ENCODE measurements around the gene ACSL6. TPM values are rescaled to one million over a fixed set of nuclear protein-coding genes. Genes with fewer than 3 reads are reported as not detected.

The ACSL6 gene
- polyA plus RNA-seq, 1 experiment = not detected

GRCh38 chr5:131973089-131973712 is 38.3 kb downstream of the ACSL6 start:
- ChIA-PET CTCF (no interaction called here), POLR2A (no interaction called here)
- no peaks in the 10 kb centered on the region; the same call in 1 of the 2 replicates for H3K27me3 ChIP-seq (ENCODE audit: control insufficient read depth, insufficient read depth, low read length)
- H3K4me3 ChIP-seq (ENCODE audit: low read depth, low read length) = no peak overlapping the region
- H3K36me3 ChIP-seq (ENCODE audit: control insufficient read depth, insufficient read depth, low read length) = no peaks in the 10 kb centered on the region
- no peak for DNase-seq (ENCODE audit: low read depth)
- TF ChIP-seq CTCF (IDR thresholded peaks at IDR 0.05; ENCODE audit: insufficient read depth, low read depth, low read length) = no peak

- TF ChIP-seq CTCF (IDR thresholded peaks at IDR 0.05; ENCODE audit: insufficient read depth, low read depth, low read length) = no peak
- DNase-seq (ENCODE audit: low read depth) = no peak
- no peaks in the 10 kb centered on the region for H3K36me3 ChIP-seq (ENCODE audit: control insufficient read depth, insufficient read depth, low read length)
- ChIA-PET POLR2A (no interaction called here), CTCF (no interaction called here)
- H3K4me3 ChIP-seq (ENCODE audit: low read depth, low read length) = no peak overlapping the region
- peaks cover 1% of the 10 kb centered on the region for H3K27me3 ChIP-seq (ENCODE audit: control insufficient read depth, insufficient read depth, low read length)
These were observed 43.0 kb downstream of the ACSL6 start for GRCh38 chr5:131968396-131968954.

GRCh38 chr5:131966551-131966950 is 44.9 kb downstream of the ACSL6 start:
- Histone ChIP-seq H3K4me3 (ENCODE audit: low read depth, low read length) (no peak overlapping the region), H3K36me3 (ENCODE audit: control insufficient read depth, insufficient read depth, low read length) (no peaks in the 10 kb centered on the region), H3K27me3 (ENCODE audit: control insufficient read depth, insufficient read depth, low read length) (peaks cover 2% of the 10 kb centered on the region)
- POLR2A ChIA-PET = no interaction called here
- DNase-seq (ENCODE audit: low read depth) = no peak
- no peak for TF ChIP-seq CTCF (IDR thresholded peaks at IDR 0.05; ENCODE audit: insufficient read depth, low read depth, low read length)
- CTCF ChIA-PET = no interaction called here

GRCh38 chr5:131965826-131966415 is 45.5 kb downstream of the ACSL6 start:
- H3K27me3 ChIP-seq (ENCODE audit: control insufficient read depth, insufficient read depth, low read length) = peaks cover 2% of the 10 kb centered on the region; the same call in 1 of the 2 replicates
- no peak for DNase-seq (ENCODE audit: low read depth)
- ChIA-PET POLR2A (no interaction called here), CTCF (no interaction called here)
- H3K36me3 ChIP-seq (ENCODE audit: control insufficient read depth, insufficient read depth, low read length) = no peaks in the 10 kb centered on the region
- no peak for TF ChIP-seq CTCF (IDR thresholded peaks at IDR 0.05; ENCODE audit: insufficient read depth, low read depth, low read length)
- H3K4me3 ChIP-seq (ENCODE audit: low read depth, low read length) = no peak overlapping the region

- POLR2A ChIA-PET = no interaction called here
- DNase-seq (ENCODE audit: low read depth) = no peak
- TF ChIP-seq CTCF (IDR thresholded peaks at IDR 0.05; ENCODE audit: insufficient read depth, low read depth, low read length) = no peak
- Histone ChIP-seq H3K27me3 (ENCODE audit: control insufficient read depth, insufficient read depth, low read length) (peaks cover 2% of the 10 kb centered on the region; the same call in 1 of the 2 replicates), H3K36me3 (ENCODE audit: control insufficient read depth, insufficient read depth, low read length) (no peaks in the 10 kb centered on the region), H3K4me3 (ENCODE audit: low read depth, low read length) (no peak overlapping the region)
- CTCF ChIA-PET = no interaction called here
These were observed 51.6 kb downstream of the ACSL6 start for GRCh38 chr5:131959906-131960305.

Data from BJ (cell line).